ENCODE measurements around the gene CCKAR.

- no peak for TF ChIP-seq EZH2 (IDR thresholded peaks at IDR 0.05; ENCODE audit: borderline replicate concordance, low read depth, low read length, severe bottlenecking)
- no peak for TF ChIP-seq CTCF (IDR thresholded peaks at IDR 0.05; ENCODE audit: borderline replicate concordance, extremely low read depth, low read length, poor library complexity, severe bottlenecking)
Observed at GRCh38 chr4:26476545-26476944, 13.7 kb downstream of the CCKAR start.
